ENCODE results near the gene KIF2A.

Gene KIF2A

DNA sequence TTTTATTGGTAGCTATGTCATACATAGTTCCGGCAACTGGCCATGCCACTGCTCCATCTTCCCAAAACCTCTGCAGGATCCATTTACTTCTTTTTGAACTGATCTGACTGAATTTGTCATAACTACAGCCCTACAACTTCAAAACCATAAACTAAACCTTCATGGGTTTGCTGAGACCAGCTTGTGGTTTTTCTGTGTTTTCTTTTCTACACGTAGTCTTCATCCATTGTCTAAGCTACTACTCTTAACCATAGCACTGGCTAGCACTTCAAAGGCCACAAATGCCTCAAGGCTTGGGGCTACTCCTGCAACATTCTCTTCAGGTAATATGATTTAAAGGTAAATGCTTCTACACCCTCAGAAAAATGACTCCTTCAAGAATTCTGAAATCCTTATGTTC, 9.0 kb upstream of the KIF2A start:
- no peak for DNase-seq

DNA sequence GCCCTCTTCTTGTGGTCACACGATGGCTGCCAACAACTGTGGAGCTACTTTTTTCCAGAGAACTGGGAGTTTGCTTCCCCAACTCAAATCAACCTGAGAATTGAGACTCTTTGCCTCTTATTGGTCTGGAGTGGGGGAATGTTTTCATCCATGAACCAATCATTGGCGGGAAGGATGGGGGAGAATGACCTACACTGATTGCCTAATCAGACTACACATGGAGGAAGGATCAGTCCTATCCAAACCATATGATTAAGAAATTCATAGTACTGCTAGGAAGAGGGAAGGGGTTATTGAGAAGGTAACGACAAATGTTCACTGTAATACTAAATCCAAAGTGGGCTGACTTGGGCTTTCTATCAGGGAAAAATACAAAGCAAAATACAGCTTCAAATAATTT, 7.9 kb upstream of the KIF2A start:
- DNase-seq: no peak

DNA sequence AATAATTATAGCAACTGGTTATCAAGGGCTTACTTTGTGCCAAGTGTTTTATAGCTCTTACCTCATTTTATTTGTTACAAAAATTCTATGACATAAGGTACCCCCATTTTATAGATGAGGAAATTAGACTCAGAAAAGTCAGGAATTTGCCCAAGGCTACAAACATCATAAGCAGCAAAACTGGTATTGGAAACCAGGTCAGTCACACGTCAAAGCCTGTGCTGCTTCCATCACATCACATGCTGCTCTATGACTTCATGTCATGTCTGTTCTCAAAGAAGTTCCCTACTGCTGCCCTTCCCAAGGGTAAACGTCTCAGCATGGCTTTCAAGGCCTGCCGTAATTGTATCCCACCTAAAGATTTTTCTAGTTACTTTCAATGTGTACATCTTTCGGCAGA, 6.9 kb upstream of the KIF2A start:
- DNase-seq: no peak

DNA sequence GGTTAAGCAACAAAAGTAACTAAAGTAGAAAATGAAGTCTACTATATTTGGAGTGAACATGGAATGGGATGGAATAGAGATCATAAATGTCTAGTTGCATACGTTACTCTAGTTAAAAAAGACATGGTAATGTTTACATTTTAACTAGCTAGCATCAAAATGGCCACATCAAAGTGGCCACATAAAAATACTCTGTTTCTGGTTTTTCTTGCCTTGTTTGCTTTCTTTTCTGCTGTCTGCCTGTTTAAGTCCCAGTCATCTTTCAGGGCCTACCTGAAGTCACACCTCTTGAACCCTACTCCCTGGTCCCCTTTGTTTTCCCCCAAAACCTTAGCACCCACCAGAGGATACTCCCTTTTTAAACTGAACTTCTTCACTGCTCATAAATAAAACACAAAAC, 6.4 kb upstream of the KIF2A start:
- no peak for DNase-seq

DNA sequence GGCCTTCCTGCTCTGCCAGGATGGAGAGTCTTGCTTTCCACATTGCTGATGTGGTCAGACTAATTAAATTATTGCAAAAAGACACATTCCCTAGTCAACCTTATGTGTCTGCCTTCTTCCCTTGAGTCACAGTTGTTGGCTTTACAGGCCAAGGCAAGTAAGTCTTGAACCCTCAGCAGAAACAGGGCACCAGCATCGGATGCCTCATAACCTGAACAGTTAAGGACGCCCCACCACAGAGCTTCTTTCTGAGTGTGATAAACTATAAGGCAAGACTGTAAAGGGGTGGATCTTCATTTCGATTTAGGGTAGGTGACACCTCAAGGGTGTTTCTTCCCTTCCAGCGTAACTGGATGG, 670 bp upstream of the KIF2A start:
- no peak for DNase-seq

GRCh38 chr5:62306323-62306895, 403 bp downstream of the KIF2A start:
- peak; percentile 49 for DNase-seq

GRCh38 chr5:62306896-62307689, 1.1 kb downstream of the KIF2A start:
- no peak for DNase-seq

GRCh38 chr5:62308439-62308838, 2.4 kb downstream of the KIF2A start:
- DNase-seq: no peak

DNA sequence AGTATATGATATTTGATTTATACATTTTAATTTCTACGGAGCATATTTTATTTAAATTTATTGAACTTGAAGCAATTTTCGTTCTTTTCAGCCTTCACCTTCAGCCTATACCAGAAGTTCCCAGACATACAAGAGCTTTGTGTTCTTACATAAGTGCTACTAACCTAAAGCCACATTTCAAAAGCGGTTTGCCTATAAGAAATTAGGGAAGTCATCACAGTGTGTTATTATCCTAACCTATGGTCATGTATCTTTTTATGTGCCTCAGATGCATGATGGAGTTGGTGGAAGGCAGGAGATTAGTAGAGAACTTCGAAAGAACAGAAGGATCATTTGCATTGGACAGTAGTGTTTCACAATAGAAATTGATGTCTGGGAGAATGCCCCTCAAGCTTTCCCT, 3.1 kb downstream of the KIF2A start:
- no peak for DNase-seq

- no peak for DNase-seq
Measured at GRCh38 chr5:62310426-62311143, 4.6 kb downstream of the KIF2A start.

- DNase-seq: no peak
Measured at GRCh38 chr5:62312036-62312435, 6.0 kb downstream of the KIF2A start.

DNA sequence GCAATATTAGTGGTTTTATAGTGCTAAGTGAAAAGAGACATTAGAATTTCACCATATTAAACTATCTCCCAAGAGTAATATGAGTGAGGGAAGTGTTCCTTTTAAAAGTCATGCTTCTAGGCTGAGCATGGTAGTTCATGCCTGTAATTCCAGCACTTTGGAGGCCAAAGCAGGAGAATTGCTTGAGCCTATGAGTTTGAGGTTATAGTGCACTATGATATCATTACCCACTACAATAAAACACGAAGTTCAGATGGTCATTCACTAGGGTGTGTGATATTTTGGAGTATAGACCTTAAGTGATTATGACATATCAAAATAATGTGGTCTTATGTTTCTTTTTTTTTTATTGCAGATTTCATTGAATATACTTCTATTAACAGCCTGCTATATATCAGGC, 6.7 kb downstream of the KIF2A start:
- DNase-seq: no peak

GRCh38 chr5:62314213-62314830, 8.3 kb downstream of the KIF2A start:
- DNase-seq: no peak

DNA sequence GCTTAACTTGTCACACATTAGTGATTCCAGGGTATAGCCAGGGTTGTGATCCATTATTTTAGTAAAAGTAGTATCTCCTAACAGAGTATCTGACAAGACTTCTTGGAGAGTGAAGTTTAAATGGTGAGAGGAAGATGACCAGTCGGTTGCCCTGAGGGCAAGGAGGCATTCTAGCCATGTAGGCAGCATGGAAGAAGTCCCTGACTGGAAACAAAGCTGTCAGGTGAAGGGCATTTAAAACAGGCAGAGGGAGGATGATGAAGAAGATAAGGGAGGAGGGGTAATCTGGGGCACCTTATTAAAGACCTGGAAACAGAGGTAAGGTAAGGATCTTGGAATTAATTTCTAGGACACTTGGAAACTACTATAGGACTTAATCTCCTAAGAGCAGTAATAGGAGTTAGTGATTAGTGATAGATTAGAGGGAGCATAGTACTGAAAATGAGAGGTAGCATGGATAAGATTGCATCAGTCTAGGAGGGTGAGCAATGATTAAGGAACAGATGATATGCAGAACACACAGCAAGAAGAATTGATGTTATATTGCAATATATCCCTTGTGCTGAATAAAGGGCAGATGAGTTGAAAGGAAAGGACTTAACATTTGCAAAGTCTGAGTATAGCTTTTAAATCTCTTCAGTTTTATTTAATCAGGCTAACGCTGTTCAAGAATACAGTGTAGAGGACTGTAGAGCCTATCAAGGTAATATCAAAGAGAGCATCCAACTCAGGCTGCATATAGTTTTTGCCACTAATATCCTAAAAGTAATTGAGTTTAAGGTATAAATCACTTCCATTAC, 9.6 kb downstream of the KIF2A start:
- DNase-seq: no peak

- DNase-seq: no peak
Measured at GRCh38 chr5:62316176-62316502, 10.1 kb downstream of the KIF2A start.

- DNase-seq: no peak
Measured at GRCh38 chr5:62317810-62318209, 11.8 kb downstream of the KIF2A start.

DNA sequence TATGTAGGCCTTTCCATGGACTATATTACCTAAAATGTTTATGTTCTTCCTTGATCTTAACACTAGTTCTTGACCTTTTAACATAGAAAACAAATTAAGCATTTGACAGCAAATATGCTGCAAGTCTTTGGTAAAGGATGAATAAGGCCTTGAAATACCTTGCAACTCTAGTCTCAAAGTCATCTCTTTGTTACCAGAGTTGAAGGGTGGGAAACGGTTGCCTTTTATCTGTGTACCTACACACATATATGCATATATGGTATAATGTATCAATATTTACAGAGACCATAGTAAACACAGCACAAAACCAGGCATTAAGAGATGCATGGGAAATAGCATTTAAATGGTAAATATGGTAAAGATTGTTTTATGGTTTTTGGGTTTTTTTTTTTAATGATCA, 16.5 kb downstream of the KIF2A start:
- DNase-seq: no peak

GRCh38 chr5:62326302-62326701, 20.3 kb downstream of the KIF2A start:
- DNase-seq: no peak

- DNase-seq: no peak
Measured at GRCh38 chr5:62326702-62327101, 20.7 kb downstream of the KIF2A start.

DNA sequence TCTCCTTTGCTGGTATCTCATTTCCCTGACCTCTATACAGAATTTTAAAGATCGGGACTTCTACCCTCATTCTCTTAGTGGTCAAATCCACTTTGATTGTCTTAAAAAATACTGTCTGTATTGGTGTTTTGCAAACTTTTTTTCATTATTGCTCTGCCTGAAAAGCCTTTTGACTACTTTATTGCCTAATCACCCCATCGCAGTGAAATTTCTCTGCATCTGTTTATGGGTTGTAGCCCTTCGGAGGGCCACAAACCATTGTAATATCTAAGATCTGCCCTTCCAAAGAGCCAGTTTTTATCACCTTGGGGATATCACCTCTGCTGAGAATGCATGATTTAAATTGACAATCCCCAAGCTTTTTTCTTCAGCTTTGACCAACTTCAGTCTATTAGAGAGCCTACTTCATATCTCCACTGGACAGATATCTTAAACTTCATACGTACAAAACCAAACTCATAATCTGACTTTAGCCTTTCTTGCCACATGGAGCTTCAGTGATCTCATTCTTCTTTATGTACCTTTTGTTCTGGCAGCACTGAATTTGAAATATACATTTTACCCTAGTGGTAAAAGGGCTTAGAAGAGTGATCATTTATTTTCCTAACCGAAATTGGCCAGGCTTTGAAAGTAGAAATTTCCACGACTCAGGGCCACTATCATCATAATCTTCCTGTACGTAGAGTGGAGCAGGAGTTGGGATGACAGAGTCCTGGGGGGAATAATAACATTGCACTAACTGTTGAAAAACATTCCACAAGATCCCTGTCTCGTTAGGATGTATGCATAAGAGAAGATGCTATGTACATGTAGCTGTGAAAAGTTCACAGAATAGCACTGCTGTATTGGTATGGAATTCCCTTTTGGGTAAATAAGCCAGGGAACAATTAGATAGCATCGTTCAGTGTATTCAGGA, 21.4 kb downstream of the KIF2A start:
- no peak for DNase-seq

DNA sequence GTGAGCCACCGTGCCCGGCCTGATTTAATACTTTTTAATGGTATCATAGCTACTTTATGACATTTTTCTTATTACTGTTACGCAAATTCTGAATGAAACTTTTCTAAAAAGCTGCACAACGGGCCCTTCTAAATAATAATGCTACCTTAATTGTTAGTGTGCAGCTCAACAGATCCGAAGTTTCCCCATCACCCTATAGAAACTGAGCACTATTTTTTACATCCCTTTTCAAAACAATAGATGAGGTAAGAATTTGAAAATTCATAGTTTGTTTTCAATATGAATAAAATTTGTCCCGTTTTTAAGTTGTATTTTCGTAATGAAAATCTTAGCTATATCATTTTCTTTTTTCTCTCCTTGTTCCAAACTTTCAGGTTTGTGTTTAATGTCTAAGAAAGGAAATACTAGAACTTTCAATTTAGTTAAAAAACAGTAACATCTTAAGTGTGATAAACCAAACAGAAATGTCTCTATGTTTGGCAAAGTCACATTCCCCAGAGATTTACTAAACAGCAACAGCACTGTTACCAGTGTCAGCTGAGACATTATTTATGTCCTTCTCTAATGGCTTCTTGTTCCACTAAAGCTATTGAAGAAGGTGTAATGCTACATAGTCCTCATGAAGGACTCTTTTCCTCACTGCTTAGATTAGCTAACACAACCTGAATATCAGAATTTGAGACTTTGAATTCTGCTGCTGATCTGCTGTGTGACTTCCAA, 22.9 kb downstream of the KIF2A start:
- no peak for DNase-seq

Data from NCI-H2227 treated with DMSO at 0.1 percent for 48 hours (cell line).